Globus pallidus (tissue), 1 donor: ENCODE data around the gene HOXA4.

Experiments
- DNase-seq: peaks from one replicate; pipeline ENCODE4 v3.0.0-alpha.2; 2015; ENCODE audit warnings: low spot score

The HOXA4 gene

GRCh38 chr7:27133409-27134231 lies 3.1 kb upstream of the HOXA4 start:
- no peak for DNase-seq

GRCh38 chr7:27132978-27133377 lies 2.4 kb upstream of the HOXA4 start:
- no peak for DNase-seq

GRCh38 chr7:27132214-27132613 lies 1.7 kb upstream of the HOXA4 start:
- no peak for DNase-seq

DNA sequence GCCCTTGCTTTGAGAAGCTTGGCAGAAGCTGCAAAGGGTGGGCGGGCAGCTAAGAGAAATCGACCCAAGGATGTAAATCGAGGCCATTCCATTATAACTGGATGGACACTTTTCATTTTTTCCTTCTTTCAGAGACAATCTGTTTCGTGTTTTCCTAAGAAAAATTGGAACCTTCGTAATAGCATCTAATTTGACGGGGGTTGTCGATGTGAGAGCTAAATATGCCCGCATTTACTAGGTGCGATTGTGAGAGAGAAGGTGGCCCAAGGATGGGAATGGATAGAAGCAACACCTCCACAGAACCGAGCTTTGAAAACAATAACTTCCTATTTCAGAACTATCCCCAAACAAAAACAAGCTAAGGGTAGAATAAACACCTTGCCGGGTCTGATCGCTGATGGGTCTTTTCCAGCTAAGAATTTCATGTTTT lies 848 bp upstream of the HOXA4 start:
- DNase-seq: no peak

DNA sequence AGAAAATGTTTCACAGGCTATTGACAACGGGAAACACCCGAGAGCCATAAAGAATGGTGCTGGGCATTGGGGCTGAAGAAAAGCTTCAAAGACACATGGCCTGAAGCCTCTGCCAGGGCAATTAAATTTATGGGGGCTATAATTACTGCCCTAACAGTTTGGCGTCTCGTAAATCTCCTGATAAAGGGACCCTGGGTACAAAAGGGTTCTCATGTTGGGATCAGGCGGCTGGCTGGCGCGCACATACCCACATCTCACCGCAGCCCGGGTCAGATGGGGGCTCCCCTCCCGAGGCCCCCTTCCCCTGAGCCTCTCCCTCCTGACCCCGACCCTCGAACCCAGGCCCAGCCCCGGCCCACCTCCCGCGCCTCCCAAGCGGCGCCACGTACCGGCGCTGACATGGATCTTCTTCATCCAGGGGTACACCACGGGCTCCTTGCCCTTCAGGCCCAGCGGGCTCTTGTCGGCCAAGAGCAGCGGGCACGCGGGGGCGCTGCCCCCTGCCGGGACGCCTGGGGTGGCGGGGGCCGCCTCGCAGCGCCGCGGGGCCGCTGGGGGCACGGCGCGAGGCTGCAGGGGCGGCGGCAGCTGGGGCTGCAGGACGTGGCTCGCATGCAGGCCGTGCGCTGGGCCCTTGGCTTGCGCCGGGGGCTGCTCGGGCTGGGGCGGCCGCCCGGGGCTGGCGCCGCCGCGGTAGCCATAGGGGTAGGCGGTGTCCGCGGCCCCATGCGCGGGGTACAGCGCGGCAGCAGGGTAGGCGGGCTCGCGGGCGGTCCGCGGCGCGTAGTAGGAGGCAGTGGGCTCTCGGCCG lies 623 bp downstream of the HOXA4 start:
- no peak for DNase-seq

GRCh38 chr7:27128776-27129728 lies 1.5 kb downstream of the HOXA4 start:
- DNase-seq: no peak

- no peak for DNase-seq
Observed at GRCh38 chr7:27128034-27128433, 2.5 kb downstream of the HOXA4 start.

GRCh38 chr7:27126596-27127327 lies 3.8 kb downstream of the HOXA4 start:
- no peak for DNase-seq

- no peak for DNase-seq
Observed at GRCh38 chr7:27125986-27126394, 4.6 kb downstream of the HOXA4 start.

DNA sequence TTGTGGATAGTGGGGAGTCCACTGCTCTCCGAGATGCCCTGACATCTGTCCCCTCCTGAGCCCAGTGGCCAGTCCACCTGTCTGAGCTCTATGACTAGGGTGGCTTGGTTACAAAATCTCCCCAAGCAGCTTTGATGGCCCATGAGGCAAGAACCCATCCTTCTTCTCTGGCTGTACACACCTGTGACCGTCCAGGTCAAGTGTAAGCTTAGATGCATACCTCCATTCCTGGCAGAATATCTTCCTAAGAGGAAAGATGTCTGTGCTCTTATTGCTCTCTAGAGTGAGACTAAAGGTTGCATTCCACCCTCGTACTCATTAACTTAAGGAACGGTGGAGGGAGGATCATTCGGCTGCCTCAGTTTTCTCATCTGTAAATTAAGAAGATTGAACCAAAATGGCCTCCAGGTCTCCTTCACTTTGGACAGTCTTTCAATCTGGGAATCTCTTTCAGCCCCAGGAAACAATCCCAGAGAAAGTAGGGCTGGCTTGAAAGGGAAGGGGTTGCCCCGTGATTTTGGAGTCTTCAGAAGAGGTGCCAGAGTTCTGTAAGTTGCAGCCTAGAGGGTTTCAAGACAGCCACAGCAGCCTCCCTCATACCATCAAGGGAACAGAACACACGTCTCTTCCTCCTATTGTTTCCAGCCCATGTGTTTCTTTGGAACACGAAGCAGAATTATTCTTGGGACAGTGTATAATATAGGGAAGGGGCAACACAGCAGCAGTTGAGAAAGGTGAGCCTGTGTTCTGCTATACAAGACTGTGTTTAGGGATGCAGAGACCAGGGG lies 5.5 kb downstream of the HOXA4 start:
- DNase-seq: no peak

DNA sequence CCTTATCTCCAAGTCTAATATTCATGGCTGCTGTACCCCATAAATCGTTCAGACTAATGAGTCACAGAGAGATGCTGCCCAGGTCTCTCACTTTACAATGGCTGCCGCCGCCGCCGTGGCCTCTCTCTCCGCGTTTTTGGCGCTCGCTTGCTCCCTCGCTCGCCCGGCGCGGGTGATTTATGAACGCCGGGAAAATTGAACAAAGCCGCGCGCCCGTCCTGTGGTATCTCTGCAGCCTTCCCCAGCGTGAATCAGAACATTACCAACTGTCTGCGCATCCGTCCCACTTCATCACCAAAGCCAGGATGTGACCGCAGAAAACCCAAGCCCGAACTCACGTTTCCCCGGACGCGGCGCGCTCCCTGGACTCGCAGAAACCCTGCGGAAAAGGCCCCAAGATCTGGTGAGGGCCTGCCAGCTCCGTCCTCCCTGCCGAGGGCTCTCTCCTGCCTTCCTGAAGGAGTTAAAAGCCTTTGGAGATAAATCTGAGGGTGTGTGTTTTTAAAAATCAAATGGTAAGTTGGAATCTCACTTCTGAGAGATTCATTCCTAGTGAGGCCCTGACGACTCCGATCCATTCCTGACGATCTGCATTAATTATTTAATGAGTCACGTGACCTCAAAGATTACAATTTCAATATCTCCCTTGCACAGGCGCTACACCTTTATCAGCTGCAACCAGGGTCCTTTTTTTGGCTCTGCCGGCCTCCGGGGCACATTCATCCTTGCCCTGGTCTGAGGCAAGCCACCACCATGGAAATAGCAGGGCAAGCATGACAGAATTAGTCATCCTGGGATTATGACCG lies 6.3 kb downstream of the HOXA4 start:
- DNase-seq: no peak

DNA sequence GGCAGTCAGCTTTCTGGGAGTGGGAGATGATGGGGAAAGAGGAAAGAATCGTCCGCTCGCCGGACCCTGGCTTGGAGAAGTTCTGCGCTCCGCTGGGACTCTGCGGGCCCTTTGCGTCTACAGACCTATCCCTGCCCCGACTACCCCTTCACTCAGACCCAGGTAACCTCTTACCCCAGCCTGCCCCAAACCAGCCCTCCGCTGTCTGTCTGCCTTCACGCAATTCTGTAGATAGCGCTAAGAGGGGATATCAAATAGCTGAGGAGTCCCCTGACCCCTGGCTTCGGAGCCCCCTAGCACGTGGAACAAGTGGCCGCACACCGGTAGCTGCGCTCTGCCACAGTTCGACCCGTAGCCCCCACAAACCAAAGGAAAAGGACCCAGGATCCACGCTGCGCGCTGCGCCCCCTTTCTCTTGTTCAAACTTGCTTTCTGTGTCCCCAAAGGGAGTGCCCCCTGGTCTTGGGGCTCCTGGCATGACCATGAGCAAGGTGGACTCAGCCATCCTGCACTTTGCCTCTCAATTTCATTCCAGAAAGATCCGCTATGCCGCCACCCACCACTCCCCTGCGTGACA lies 7.0 kb downstream of the HOXA4 start:
- no peak for DNase-seq

DNA sequence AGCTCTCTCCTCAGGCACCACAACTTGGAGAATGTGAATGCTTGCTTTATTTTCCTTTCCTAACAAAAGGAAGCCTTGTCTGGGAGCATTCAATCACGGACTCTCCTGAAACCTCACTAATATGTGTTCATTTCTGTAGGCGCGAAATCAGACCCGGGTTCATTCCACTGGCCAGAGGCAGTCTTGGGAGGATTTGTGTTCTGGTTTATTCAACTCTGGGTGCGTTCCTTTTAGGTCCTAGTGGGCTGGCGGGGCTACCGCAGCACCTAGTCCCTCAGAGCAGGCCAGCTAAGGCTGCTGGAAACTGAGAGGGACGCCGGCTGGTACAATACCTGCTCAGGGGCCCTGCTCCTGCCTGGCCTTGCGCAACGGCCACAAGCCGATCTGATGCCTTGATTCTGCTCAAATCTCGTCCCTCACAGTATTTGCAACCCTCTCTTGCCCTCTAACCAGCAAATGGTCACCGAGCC lies 7.5 kb downstream of the HOXA4 start:
- no peak for DNase-seq

- no peak for DNase-seq
Observed at GRCh38 chr7:27122077-27122910, 8.3 kb downstream of the HOXA4 start.

- DNase-seq: no peak
Observed at GRCh38 chr7:27121684-27122076, 8.9 kb downstream of the HOXA4 start.

DNA sequence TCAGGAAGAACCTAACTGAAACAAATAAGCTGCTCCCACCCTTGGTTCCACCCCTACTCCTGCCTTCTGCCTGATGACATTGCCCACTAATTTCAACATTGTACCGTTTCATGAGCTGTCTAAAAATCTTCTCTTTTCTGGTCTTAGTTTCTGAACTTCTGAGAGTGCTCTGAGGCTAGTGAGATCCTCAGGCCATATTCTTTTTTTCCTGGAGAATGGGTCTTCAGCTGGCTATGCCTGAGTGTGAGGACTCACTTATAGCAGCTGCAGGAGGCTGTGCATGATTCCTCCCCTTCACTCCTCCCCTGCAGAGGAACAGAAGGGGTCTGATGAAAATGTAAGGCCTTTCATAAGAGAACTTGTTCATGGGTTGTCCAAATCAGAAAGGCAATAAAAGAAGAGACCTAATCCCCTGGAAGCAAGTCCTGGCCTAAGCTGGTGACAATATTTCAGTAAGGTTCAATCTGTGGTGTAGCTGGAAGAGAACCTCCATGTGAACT lies 11.1 kb downstream of the HOXA4 start:
- DNase-seq: no peak

- no peak for DNase-seq
Observed at GRCh38 chr7:27118580-27118979, 12.0 kb downstream of the HOXA4 start.

- DNase-seq: no peak
Observed at GRCh38 chr7:27117887-27118491, 12.6 kb downstream of the HOXA4 start.
